Measurements from ENCODE around the gene LMBRD1. TPM values are rescaled to one million over a fixed set of nuclear protein-coding genes. Genes with fewer than 3 reads are reported as not detected.

LMBRD1 gene
- total and polyA plus RNA-seq, 2 of the 13 experiments (the other 11 are each of a cell fraction or from before 2014, with no cell fraction given): 18.9 to 21.5 TPM

- no peak for TF ChIP-seq ZBTB40 (IDR thresholded peaks at IDR 0.05)
- no peak for TF ChIP-seq ZBTB40 (CRISPR knock-in tag; IDR thresholded peaks at IDR 0.05)
- TF ChIP-seq GABPA (IDR thresholded peaks at IDR 0.05; ENCODE audit: low read depth, low read length): no peak
- no peak for TF ChIP-seq GABPA (CRISPR knock-in tag; IDR thresholded peaks at IDR 0.05; ENCODE audit: low read depth)
- TF ChIP-seq ZFP37 (CRISPR knock-in tag; IDR thresholded peaks at IDR 0.05; ENCODE audit: borderline replicate concordance): no peak
- 0 out of 2 replicates have a peak, but pooled peaks have one; percentile 10 for TF ChIP-seq ZNF644 (CRISPR knock-in tag; IDR thresholded peaks at IDR 0.05; ENCODE audit: low read depth)
- TF ChIP-seq ZNF224 (CRISPR knock-in tag; IDR thresholded peaks at IDR 0.05): no peak
- TF ChIP-seq ELF3 (CRISPR knock-in tag; IDR thresholded peaks at IDR 0.05): peak; percentile 55; the same call in 1 of the 2 replicates
- TF ChIP-seq ZNF326 (CRISPR knock-in tag; IDR thresholded peaks at IDR 0.05; ENCODE audit: borderline replicate concordance): no peak
- no peak for TF ChIP-seq MLLT10 (CRISPR knock-in tag; IDR thresholded peaks at IDR 0.05)
- TF ChIP-seq TFE3 (CRISPR knock-in tag; IDR thresholded peaks at IDR 0.05): peak; percentile 61; the same call in 1 of the 2 replicates
- no peak for TF ChIP-seq HIC2 (CRISPR knock-in tag; IDR thresholded peaks at IDR 0.05; ENCODE audit: low read depth)
- no peak for TF ChIP-seq MAF1 (CRISPR knock-in tag; IDR thresholded peaks at IDR 0.05; ENCODE audit: borderline replicate concordance)
- TF ChIP-seq SNAPC5 (CRISPR knock-in tag; IDR thresholded peaks at IDR 0.05; ENCODE audit: borderline replicate concordance): no peak
- TF ChIP-seq CBFB (CRISPR knock-in tag; IDR thresholded peaks at IDR 0.05): no peak
- no peak for TF ChIP-seq TGIF2 (CRISPR knock-in tag; IDR thresholded peaks at IDR 0.05)
Observed at GRCh38 chr6:69780585-69781178, 16.1 kb downstream of the LMBRD1 start (continued).

All from HepG2 (cell line).